ENCODE data around the gene TOGARAM2.

The TOGARAM2 gene

GRCh38 chr2:29053223-29053622, 72.1 kb downstream of the TOGARAM2 start:
- DNase-seq (ENCODE audit: low read depth, low spot score): peak; percentile 85

GRCh38 chr2:29053670-29054400, 72.7 kb downstream of the TOGARAM2 start:
- DNase-seq (ENCODE audit: low read depth, low spot score): peak; percentile 27

GRCh38 chr2:29054430-29054829, 73.3 kb downstream of the TOGARAM2 start:
- no peak for DNase-seq (ENCODE audit: low read depth, low spot score)

- peak; percentile 71 for DNase-seq (ENCODE audit: low read depth, low spot score)
Observed at GRCh38 chr2:29055601-29056000, 74.5 kb downstream of the TOGARAM2 start.

- DNase-seq (ENCODE audit: low read depth, low spot score): peak; percentile 21
Observed at GRCh38 chr2:29056452-29056851, 75.4 kb downstream of the TOGARAM2 start.

GRCh38 chr2:29057006-29057405, 75.9 kb downstream of the TOGARAM2 start:
- no peak for DNase-seq (ENCODE audit: low read depth, low spot score)

- DNase-seq (ENCODE audit: low read depth, low spot score): no peak
Observed at GRCh38 chr2:29059624-29060023, 78.5 kb downstream of the TOGARAM2 start.

- no peak for DNase-seq (ENCODE audit: low read depth, low spot score)
Observed at GRCh38 chr2:29060441-29060840, 79.3 kb downstream of the TOGARAM2 start.

GRCh38 chr2:29061176-29061575, 80.1 kb downstream of the TOGARAM2 start:
- no peak for DNase-seq (ENCODE audit: low read depth, low spot score)

- DNase-seq (ENCODE audit: low read depth, low spot score): no peak
Observed at GRCh38 chr2:29061616-29062015, 80.5 kb downstream of the TOGARAM2 start.

GRCh38 chr2:29062371-29062770, 81.3 kb downstream of the TOGARAM2 start:
- no peak for DNase-seq (ENCODE audit: low read depth, low spot score)

GRCh38 chr2:29063056-29063455, 82.0 kb downstream of the TOGARAM2 start:
- DNase-seq (ENCODE audit: low read depth, low spot score): no peak

GRCh38 chr2:29063646-29064345, 82.7 kb downstream of the TOGARAM2 start:
- no peak for DNase-seq (ENCODE audit: low read depth, low spot score)

GRCh38 chr2:29064346-29064715, 83.2 kb downstream of the TOGARAM2 start:
- DNase-seq (ENCODE audit: low read depth, low spot score): no peak

- DNase-seq (ENCODE audit: low read depth, low spot score): no peak
Observed at GRCh38 chr2:29064746-29065067, 83.6 kb downstream of the TOGARAM2 start.

GRCh38 chr2:29065068-29065811, 84.1 kb downstream of the TOGARAM2 start:
- no peak for DNase-seq (ENCODE audit: low read depth, low spot score)

- no peak for DNase-seq (ENCODE audit: low read depth, low spot score)
Observed at GRCh38 chr2:29066271-29066860, 85.3 kb downstream of the TOGARAM2 start.

- no peak for DNase-seq (ENCODE audit: low read depth, low spot score)
Observed at GRCh38 chr2:29066997-29067605, 86.0 kb downstream of the TOGARAM2 start.

- no peak for DNase-seq (ENCODE audit: low read depth, low spot score)
Observed at GRCh38 chr2:29068513-29068912, 87.4 kb downstream of the TOGARAM2 start.

- no peak for DNase-seq (ENCODE audit: low read depth, low spot score)
Observed at GRCh38 chr2:29070526-29070925, 89.4 kb downstream of the TOGARAM2 start.

- no peak for DNase-seq (ENCODE audit: low read depth, low spot score)
Observed at GRCh38 chr2:29071032-29071975, 90.2 kb downstream of the TOGARAM2 start.
